RKO (cell line): ENCODE results near the gene BNC2.

Experiments
- DNase-seq: peaks from one replicate; pipeline ENCODE4 v3.0.0-alpha.2; 2016; ENCODE audit warnings: low spot score

BNC2 gene

DNA sequence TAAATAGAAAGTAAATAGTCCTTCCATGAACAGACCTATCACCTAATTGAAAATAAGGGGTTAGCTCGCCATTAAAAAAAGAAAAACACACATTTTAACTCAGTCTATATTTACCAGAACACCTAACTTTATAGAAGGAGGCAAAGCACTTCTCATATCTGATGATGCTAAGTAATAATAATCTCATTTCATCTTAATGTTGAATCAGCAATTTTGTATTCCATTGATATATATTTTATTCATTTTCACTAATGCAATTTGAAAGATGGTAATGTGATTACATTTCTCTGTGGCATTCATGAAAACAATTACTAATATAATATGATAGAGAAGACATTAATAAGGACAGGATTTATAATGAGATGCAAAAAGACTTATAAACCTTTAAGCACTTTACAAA, 276.7 kb downstream of the BNC2 start:
- DNase-seq = no peak

GRCh38 chr9:16591092-16591491, 279.4 kb downstream of the BNC2 start:
- no peak for DNase-seq

DNA sequence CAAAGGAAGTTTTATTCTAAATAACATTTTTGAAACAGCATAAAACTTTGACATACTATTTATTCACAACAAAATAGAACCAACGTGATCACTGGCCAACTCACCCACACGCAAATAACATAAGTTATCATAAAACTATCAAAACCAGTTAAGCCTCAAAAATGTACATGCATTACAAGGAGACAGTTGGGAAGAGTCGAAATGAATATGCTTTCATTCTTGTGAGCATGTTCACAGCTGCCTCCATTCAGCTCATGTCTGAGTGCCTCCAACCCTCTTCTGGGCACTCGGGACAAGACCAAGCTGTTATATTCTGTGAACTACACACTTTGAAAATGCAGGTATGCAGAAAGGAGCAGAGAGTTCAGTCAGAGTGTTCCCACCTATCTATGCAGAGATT, 284.9 kb downstream of the BNC2 start:
- DNase-seq = no peak

DNA sequence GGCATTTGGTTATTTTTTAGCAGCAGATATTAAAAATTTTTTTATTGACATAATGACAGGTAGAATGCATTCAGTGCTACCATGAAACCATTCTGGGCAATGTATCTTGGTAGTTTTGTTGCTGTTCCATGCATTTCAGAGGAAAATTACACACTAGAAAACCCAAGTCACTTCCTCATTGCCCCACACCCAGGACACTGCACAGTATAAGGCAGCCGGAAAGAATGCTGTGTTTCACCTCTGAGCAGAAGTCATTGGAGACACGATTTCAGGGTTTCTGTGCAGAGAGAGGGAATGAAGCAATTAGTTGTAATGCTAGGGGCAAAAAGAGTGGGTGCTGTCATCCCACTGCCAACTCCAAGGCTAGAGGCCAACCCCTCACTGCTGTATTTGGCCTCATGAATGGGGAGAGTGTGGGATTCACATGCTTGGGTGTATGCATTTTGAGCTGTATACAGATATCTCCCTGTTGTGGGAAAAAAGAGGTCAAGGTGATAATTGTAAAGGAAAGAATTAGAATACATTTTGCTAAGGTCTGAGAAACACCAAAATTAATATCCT, 290.5 kb downstream of the BNC2 start:
- no peak for DNase-seq

- DNase-seq = no peak
Observed at GRCh38 chr9:16575986-16576245, 294.6 kb downstream of the BNC2 start.

DNA sequence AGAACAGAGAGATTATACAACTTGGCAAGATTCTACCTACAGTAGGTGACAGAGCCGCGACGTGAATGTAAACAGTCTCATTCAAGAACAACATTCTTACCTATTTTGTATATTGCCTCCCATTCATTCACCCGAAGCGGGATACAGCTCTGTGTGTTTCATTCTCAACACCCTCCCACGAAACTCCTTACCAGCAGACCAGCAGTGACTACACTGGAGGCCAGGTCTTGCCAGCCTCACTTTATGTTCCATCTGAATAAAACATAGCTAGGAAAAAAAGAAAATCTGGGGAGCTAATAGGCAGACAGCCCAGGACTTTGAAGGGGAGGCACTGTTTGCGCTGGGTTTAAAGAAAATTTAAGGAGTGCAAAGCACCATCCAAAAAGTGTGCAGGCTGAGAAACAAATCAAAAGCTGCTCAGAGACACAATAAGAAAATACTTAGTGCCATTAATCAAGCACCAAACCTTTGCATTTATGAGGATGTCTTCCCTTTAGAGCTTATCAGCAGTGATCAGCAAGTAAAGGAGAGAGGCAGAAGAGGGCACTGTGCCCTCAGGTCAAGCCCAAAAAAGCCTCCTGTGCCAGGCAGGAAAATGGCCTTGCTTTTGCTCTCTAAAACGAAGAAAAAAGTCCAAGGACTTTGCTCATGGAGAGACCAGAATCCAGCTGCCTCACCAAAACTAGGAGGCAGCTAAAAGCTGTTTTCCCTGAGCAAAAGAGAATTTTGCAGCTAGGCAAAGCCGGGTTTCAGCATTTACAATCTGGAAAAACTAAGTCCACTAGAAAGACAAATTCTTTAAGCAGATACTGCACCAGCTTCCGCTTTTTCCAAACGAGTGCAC, 295.1 kb downstream of the BNC2 start:
- no peak for DNase-seq

DNA sequence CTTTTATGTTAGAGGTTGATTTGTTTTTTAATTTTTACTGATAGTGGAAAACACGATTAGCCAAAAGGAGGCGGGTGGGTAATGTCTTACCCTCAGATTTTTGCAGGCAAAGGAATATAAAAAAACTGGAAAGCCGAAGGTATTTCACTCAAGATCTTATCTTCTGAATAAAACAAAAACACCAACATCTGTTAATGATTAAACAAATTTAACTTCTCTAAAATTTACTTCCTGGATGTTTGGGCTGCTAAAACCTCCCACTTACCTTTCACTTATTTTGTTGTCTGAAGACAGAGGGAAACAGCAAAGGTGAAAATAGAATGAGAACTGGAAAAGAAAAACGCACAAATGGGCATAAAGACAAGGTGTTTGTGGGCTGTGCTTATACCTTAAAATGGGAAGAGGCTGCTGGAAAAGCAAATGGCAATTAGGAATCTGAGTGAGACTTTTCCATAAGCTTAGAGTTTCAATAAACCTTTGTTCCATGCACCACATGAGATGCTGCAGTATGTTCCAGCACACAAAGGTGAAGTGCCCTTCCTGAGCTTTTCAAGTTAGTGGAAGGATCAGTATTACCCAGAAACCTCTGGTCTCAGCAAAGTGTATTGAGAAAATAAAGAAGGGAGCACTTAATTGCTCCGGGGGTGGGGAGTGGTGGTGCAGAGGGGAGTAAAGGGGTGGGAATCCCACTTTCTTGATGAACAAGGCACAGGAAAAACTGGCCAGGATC, 298.3 kb downstream of the BNC2 start:
- DNase-seq = no peak

DNA sequence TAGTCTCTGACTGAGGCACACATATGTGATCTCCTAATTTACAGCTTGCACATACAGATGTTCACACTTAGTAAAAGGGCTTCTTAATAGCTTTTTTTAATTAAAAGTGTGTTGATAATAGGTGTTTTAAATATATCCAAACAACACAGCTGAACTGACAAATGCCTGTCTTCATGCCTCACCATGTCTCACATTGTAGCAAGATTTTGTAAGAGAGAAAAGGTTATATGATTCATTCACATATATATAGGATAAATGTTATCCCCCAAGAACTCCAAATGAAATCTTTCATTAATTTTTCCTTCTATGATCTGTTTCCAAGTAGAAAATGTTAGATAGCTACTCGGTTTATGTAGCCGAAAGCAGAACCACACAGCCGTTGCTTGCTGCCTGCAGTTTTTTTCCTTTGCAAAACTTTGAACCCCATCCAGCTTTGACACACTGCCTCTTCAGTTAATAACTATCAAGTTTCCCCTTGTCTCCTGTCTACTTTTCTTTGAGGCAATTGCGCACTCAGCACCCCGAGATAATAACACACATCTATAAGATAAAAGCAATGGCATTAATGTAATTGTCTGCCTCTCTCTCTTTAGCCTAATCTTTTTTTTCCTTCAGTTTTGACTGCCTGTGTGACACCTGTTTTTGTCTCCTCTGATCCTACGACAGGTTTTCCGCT, 299.2 kb downstream of the BNC2 start:
- DNase-seq = no peak

DNA sequence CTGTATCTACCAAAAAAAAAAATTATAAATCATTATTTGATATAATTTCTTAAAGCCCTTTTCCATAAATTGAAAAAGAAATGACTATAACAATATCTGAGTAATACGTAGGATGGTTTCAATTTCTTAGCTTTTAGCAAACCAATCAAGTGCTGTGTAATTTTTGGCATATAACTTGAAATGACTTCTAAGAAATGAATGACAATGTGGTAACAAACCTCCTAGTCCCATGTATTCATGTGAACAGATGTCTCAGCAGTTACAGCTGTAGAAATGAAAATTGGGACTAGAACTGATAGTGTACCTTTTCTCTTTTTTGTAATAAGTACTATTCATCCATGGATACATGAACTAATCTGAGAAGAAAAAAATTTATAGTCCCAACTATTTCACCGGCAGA, 307.0 kb downstream of the BNC2 start:
- no peak for DNase-seq

DNA sequence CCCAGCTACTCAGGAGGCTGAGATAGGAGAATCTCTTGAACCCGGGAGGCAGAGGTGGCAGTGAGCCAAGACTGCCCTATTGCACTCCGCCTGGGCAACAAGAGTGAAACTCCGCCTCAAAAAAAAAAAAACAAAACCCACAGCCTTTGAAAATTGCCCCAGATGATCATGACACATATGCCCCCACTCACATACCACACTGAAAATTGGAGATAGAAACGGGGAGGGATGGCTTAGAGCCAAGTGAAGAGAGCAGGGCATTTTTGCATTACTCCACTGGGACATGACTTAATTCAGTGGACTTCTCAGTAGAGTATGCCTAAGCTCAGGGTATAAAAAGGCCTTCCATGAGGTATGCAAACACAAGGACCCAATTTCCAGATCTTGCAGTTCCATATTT, 309.3 kb downstream of the BNC2 start:
- DNase-seq = no peak

GRCh38 chr9:16559418-16560188, 310.9 kb downstream of the BNC2 start:
- DNase-seq = no peak

- no peak for DNase-seq
Observed at GRCh38 chr9:16555802-16556201, 314.7 kb downstream of the BNC2 start.

- no peak for DNase-seq
Observed at GRCh38 chr9:16553869-16554540, 316.5 kb downstream of the BNC2 start.

GRCh38 chr9:16552252-16552651, 318.2 kb downstream of the BNC2 start:
- DNase-seq = no peak

GRCh38 chr9:16551692-16552091, 318.8 kb downstream of the BNC2 start:
- DNase-seq = no peak

DNA sequence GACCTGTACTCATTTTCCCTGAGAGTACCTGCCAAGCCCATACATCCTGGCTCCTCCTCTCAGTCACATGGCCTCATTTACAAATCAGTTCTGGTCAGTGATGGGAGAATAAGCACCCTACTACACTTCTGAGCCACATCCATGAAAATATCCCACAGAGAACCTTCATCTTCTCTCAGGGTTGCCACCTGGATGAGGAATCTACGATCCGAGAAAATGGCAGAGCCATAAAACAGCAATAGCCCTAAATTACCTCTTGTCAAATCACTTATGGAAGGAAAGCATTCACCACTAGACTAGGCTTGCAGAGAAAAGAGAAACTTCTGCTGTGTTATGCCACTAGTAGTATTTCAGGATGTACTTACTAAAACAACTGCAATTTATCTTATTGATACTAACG, 324.8 kb downstream of the BNC2 start:
- DNase-seq = no peak

- no peak for DNase-seq
Observed at GRCh38 chr9:16544842-16545241, 325.6 kb downstream of the BNC2 start.

DNA sequence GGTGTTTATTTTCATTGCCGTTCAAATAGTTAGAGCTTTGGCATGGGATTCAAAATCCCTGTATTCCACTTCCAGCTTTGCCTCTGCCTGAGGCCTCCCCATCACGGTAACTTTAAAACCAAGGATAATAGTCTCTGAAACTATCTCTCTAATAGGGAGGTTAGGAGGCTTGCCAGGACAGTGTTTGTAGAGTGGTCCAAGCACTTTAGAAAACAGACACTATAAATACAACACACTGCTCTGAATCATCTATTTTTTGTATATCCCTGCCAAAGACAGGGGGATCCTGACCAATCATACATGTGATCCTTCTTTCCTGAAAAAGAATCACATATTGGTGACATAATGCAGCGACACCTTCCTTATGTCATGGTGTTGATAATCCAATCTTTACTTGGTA, 326.8 kb downstream of the BNC2 start:
- DNase-seq = no peak

- DNase-seq = no peak
Observed at GRCh38 chr9:16543225-16543624, 327.2 kb downstream of the BNC2 start.

- DNase-seq = no peak
Observed at GRCh38 chr9:16542290-16542689, 328.2 kb downstream of the BNC2 start.

- no peak for DNase-seq
Observed at GRCh38 chr9:16540743-16541613, 329.5 kb downstream of the BNC2 start.
